ENCODE measurements around the gene BPNT1. TPM values are rescaled to one million over a fixed set of nuclear protein-coding genes. Genes with fewer than 3 reads are reported as not detected.

BPNT1 gene
- total RNA-seq, 1 experiment from 2014 or later = 13.6 TPM

DNA sequence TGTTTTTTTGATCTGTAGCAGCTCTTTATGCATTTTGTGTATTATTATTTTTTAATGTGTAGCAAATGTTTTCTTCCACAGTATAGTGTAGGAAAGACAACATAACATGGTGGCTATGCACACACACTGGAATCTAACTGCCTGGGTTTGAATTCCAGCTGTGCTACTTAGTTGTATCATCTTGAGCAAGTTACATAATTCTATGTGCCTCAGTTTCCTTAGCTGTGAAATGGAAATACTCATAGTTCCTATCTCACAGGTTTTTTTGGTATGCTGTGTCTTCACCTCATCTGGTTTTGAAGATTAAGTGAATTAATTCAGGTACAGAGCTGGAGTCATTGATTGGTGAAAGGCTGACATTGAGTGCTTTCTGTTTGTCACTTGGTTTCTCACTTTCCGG lies 3.1 kb upstream of the BPNT1 start:
- no peak overlapping the region for H3K4me3 Mint-ChIP-seq

More for the DNA sequence above, 3.1 kb upstream of the BPNT1 start:
- Histone ChIP-seq H3K27me3 (ENCODE audit: insufficient read depth, low read length) (no peaks in the 10 kb centered on the region), H4K5ac (ENCODE audit: insufficient read length, low read depth, low read length) (no peak overlapping the region), H2AFZ (ENCODE audit: low read length) (no peak overlapping the region), H3K9ac (ENCODE audit: extremely low read depth, insufficient read length, low read length) (no peak overlapping the region), H2BK20ac (ENCODE audit: low read depth, low read length, poor library complexity, severe bottlenecking) (no peak overlapping the region), H3K23ac (ENCODE audit: insufficient read length, low read depth, low read length) (no peak overlapping the region), H3K79me1 (ENCODE audit: insufficient read depth, low read depth, low read length, poor library complexity, severe bottlenecking) (no peaks in the 10 kb centered on the region), H3K18ac (ENCODE audit: insufficient read length, low read depth, low read length) (no peak overlapping the region), H2BK12ac (ENCODE audit: insufficient read length, low read depth, low read length) (no peak overlapping the region), H3K4ac (ENCODE audit: low read depth, low read length) (no peak overlapping the region), H3K4me1 (ENCODE audit: insufficient read depth, low read length) (no peaks in the 10 kb centered on the region), H4K8ac (replicated peaks; ENCODE audit: insufficient read length, low read depth, low read length) (no peak overlapping the region), H4K20me1 (ENCODE audit: control insufficient read depth, insufficient read depth, insufficient read length) (no peaks in the 10 kb centered on the region), H3K56ac (ENCODE audit: insufficient read length, low read depth, low read length) (no peak overlapping the region), H3K23me2 (ENCODE audit: insufficient read length, low read depth, low read length, poor library complexity, severe bottlenecking) (peaks cover 11% of the 10 kb centered on the region), H3K27ac (ENCODE audit: insufficient read length, low read depth, low read length) (no peak overlapping the region), H2BK120ac (ENCODE audit: low read depth, low read length, poor library complexity, severe bottlenecking) (no peak overlapping the region), H3T11ph (ENCODE audit: low read length) (no peak overlapping the region), H3K14ac (ENCODE audit: insufficient read depth, low read length) (no peak overlapping the region), H2BK5ac (ENCODE audit: insufficient read length, low read length) (no peak overlapping the region), H3K79me2 (ENCODE audit: insufficient read depth, low read length) (no peaks in the 10 kb centered on the region), H3K9me3 (ENCODE audit: control insufficient read depth, low read depth, low read length) (no peaks in the 10 kb centered on the region), H4K91ac (ENCODE audit: insufficient read length, low read depth, low read length) (no peak overlapping the region), H2BK15ac (ENCODE audit: low read depth, low read length) (no peak overlapping the region), H3K4me2 (ENCODE audit: insufficient read depth, insufficient read length, low read length) (no peak overlapping the region), H2AK5ac (ENCODE audit: insufficient read length, low read length) (no peak overlapping the region)
- WGBS (ENCODE audit: extremely low coverage, insufficient read length, low lambda C conversion rate) = no CpG with 5 or more reads among the region's 1 CpG
- DNase-seq = no peak
- Mint-ChIP-seq H3K27me3 (ENCODE audit: low read depth) (no peaks in the 10 kb centered on the region), H3K36me3 (ENCODE audit: insufficient read depth in 1 of 3, low read depth in 3 of 3) (peaks cover 12 to 23% (median 18%) of the 10 kb centered on the region in 3 experiments; a peak in 6 of 7 replicates), H3K9me3 (no peaks in the 10 kb centered on the region; a peak in 1 of 5 replicates), H3K4me1 (peaks cover 8 to 18% of the 10 kb centered on the region in 2 experiments), H3K27ac (no peak overlapping the region)
- TF ChIP-seq, protein P1, sequence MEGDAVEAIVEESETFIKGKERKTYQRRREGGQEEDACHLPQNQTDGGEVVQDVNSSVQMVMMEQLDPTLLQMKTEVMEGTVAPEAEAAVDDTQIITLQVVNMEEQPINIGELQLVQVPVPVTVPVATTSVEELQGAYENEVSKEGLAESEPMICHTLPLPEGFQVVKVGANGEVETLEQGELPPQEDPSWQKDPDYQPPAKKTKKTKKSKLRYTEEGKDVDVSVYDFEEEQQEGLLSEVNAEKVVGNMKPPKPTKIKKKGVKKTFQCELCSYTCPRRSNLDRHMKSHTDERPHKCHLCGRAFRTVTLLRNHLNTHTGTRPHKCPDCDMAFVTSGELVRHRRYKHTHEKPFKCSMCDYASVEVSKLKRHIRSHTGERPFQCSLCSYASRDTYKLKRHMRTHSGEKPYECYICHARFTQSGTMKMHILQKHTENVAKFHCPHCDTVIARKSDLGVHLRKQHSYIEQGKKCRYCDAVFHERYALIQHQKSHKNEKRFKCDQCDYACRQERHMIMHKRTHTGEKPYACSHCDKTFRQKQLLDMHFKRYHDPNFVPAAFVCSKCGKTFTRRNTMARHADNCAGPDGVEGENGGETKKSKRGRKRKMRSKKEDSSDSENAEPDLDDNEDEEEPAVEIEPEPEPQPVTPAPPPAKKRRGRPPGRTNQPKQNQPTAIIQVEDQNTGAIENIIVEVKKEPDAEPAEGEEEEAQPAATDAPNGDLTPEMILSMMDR (conservative IDR thresholded peaks at IDR 0.05) = no peak

Data from H9 (cell line).